K562 (cell line): ENCODE data around the gene ECI1.

Experiments used
- C11orf30 ChIP-seq: fragments of 450-650 bp; IDR thresholded peaks from 2 replicates; pipeline ENCODE4 v1.6.1; 2016; ENCODE audit warnings: low read depth, mild to moderate bottlenecking
- DDX20 ChIP-seq: fragments of 450-650 bp; IDR thresholded peaks from 2 replicates; pipeline ENCODE4 v1.6.1; 2016; ENCODE audit warnings: missing genetic modification characterization, low read depth, mild to moderate bottlenecking, missing compliant biosample characterization, moderate library complexity
- NFYB ChIP-seq: IDR thresholded peaks from 2 replicates; pipeline ENCODE4 v1.6.1; 2011; ENCODE audit warnings: mild to moderate bottlenecking, moderate library complexity; ENCODE audit not compliant: insufficient read length; ENCODE audit errors: extremely low read depth
- POLR2A ChIP-seq: fragments of 450-650 bp; conservative IDR thresholded peaks from 2 replicates; pipeline ENCODE4 v1.6.1; 2016
- POLR2H ChIP-seq: IDR thresholded peaks from 2 replicates; pipeline ENCODE4 v1.6.1; 2016; ENCODE audit warnings: missing genetic modification characterization, low read depth, mild to moderate bottlenecking, control low read depth, missing compliant biosample characterization, moderate library complexity
- RAD21 ChIP-seq, 2 experiments: fragments of 250-450 bp in 1 of 2; fragments of 450-650 bp in 1 of 2; sonication (Bioruptor Pico) in 1 of 2; formaldehyde crosslinking in 1 of 2; IDR thresholded peaks in 1 of 2; conservative IDR thresholded peaks in 1 of 2; 2 replicates each; pipeline versions ENCODE4 v1.4.0 to v1.8.0; 2020 to 2022; ENCODE audit warnings: mild to moderate bottlenecking in 2 of 2, moderate library complexity in 1 of 2
- SREBF2 ChIP-seq: sonication (generic); formaldehyde crosslinking; IDR thresholded peaks from 2 replicates; pipeline ENCODE4 v1.4.0; 2020; ENCODE audit warnings: mild to moderate bottlenecking, missing genetic modification reagents
- TEAD4 ChIP-seq, 2 experiments: sonication (generic) in 1 of 2; formaldehyde crosslinking in 1 of 2; IDR thresholded peaks; 2 replicates each; pipeline versions ENCODE4 v1.6.1 to v1.8.0; 2012 to 2022; ENCODE audit warnings: borderline replicate concordance in 1 of 2, inconsistent platforms in 1 of 2, low read length in 1 of 2, mild to moderate bottlenecking in 1 of 2, missing genetic modification reagents in 1 of 2
- USF2 ChIP-seq: sonication (generic); formaldehyde crosslinking; IDR thresholded peaks from 2 replicates; pipeline ENCODE4 v1.5.0; 2020; ENCODE audit warnings: missing genetic modification reagents
- ZBTB43 ChIP-seq: sonication (generic); formaldehyde crosslinking; IDR thresholded peaks from 2 replicates; pipeline ENCODE4 v1.8.0; 2023; ENCODE audit warnings: mild to moderate bottlenecking, missing genetic modification reagents
- TF ChIP-seq, protein P1 (sequence below): fragments of 250-450 bp; sonication (Bioruptor Pico); IDR thresholded peaks from 2 replicates; pipeline ENCODE4 v1.4.0; 2020
- TF ChIP-seq, protein P2 (sequence below): sonication (generic); formaldehyde crosslinking; IDR thresholded peaks from 2 replicates; pipeline ENCODE4 v1.8.1; 2023; ENCODE audit warnings: mild to moderate bottlenecking, missing genetic modification reagents, moderate library complexity
- TF ChIP-seq, protein P3 (sequence below): sonication (generic); formaldehyde crosslinking; IDR thresholded peaks from 2 replicates; pipeline ENCODE4 v1.8.0; 2022; ENCODE audit warnings: missing genetic modification reagents, mild to moderate bottlenecking, borderline replicate concordance

- no peak for TF ChIP-seq RAD21 (CRISPR knock-in tag; conservative IDR thresholded peaks at IDR 0.05 in 1 of 2, IDR thresholded peaks at IDR 0.05 in 1 of 2)
- no peak for TF ChIP-seq POLR2H
- no peak for TF ChIP-seq DDX20 (tag)
- TF ChIP-seq ZBTB43 (CRISPR knock-in tag): no peak
- TF ChIP-seq, protein P1, sequence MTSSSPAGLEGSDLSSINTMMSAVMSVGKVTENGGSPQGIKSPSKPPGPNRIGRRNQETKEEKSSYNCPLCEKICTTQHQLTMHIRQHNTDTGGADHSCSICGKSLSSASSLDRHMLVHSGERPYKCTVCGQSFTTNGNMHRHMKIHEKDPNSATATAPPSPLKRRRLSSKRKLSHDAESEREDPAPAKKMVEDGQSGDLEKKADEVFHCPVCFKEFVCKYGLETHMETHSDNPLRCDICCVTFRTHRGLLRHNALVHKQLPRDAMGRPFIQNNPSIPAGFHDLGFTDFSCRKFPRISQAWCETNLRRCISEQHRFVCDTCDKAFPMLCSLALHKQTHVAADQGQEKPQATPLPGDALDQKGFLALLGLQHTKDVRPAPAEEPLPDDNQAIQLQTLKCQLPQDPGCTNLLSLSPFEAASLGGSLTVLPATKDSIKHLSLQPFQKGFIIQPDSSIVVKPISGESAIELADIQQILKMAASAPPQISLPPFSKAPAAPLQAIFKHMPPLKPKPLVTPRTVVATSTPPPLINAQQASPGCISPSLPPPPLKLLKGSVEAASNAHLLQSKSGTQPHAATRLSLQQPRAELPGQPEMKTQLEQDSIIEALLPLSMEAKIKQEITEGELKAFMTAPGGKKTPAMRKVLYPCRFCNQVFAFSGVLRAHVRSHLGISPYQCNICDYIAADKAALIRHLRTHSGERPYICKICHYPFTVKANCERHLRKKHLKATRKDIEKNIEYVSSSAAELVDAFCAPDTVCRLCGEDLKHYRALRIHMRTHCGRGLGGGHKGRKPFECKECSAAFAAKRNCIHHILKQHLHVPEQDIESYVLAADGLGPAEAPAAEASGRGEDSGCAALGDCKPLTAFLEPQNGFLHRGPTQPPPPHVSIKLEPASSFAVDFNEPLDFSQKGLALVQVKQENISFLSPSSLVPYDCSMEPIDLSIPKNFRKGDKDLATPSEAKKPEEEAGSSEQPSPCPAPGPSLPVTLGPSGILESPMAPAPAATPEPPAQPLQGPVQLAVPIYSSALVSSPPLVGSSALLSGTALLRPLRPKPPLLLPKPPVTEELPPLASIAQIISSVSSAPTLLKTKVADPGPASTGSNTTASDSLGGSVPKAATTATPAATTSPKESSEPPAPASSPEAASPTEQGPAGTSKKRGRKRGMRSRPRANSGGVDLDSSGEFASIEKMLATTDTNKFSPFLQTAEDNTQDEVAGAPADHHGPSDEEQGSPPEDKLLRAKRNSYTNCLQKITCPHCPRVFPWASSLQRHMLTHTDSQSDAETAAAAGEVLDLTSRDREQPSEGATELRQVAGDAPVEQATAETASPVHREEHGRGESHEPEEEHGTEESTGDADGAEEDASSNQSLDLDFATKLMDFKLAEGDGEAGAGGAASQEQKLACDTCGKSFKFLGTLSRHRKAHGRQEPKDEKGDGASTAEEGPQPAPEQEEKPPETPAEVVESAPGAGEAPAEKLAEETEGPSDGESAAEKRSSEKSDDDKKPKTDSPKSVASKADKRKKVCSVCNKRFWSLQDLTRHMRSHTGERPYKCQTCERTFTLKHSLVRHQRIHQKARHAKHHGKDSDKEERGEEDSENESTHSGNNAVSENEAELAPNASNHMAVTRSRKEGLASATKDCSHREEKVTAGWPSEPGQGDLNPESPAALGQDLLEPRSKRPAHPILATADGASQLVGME (CRISPR knock-in tag): no peak
- TF ChIP-seq, protein P2, sequence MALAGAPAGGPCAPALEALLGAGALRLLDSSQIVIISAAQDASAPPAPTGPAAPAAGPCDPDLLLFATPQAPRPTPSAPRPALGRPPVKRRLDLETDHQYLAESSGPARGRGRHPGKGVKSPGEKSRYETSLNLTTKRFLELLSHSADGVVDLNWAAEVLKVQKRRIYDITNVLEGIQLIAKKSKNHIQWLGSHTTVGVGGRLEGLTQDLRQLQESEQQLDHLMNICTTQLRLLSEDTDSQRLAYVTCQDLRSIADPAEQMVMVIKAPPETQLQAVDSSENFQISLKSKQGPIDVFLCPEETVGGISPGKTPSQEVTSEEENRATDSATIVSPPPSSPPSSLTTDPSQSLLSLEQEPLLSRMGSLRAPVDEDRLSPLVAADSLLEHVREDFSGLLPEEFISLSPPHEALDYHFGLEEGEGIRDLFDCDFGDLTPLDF (CRISPR knock-in tag): no peak
- no peak for TF ChIP-seq NFYB
- TF ChIP-seq POLR2A: no peak
- TF ChIP-seq SREBF2 (CRISPR knock-in tag): no peak
- TF ChIP-seq, protein P3, sequence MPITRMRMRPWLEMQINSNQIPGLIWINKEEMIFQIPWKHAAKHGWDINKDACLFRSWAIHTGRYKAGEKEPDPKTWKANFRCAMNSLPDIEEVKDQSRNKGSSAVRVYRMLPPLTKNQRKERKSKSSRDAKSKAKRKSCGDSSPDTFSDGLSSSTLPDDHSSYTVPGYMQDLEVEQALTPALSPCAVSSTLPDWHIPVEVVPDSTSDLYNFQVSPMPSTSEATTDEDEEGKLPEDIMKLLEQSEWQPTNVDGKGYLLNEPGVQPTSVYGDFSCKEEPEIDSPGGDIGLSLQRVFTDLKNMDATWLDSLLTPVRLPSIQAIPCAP (CRISPR knock-in tag): no peak
- no peak for TF ChIP-seq C11orf30
- TF ChIP-seq USF2: no peak
- no peak for TF ChIP-seq TEAD4 (IDR thresholded peaks at IDR 0.05; ENCODE audit: low read length)
- no peak for TF ChIP-seq TEAD4 (CRISPR knock-in tag; IDR thresholded peaks at IDR 0.05; ENCODE audit: borderline replicate concordance)
Measured at GRCh38 chr16:2288726-2289125, 37.3 kb upstream of the ECI1 start.
